H1 (cell line): Measurements from ENCODE around the gene RAP2A.

Experiments
- ATF3 ChIP-seq: IDR thresholded peaks from 2 replicates; pipeline ENCODE4 v1.6.1; 2011; ENCODE audit warnings: low read depth, mild to moderate bottlenecking, low read length; ENCODE audit not compliant: insufficient read depth
- CBX8 ChIP-seq: fragments of 300-800, 300-1000 bp; sonication (generic); IDR thresholded peaks from 2 replicates; pipeline ENCODE4 v1.7.1; 2016; ENCODE audit warnings: low read depth, low read length, borderline replicate concordance
- CEBPB ChIP-seq: IDR thresholded peaks from 2 replicates; pipeline ENCODE4 v1.6.1; 2012; ENCODE audit warnings: low read depth, low read length
- CREB1 ChIP-seq: IDR thresholded peaks from 2 replicates; pipeline ENCODE4 v1.6.1; 2012; ENCODE audit warnings: inconsistent platforms
- CTCF ChIP-seq, 3 experiments: IDR thresholded peaks; 1 replicate in 2 of 3; 2 replicates in 1 of 3; pipeline versions ENCODE4 v1.5.1 to v1.6.1; 2011; ENCODE audit warnings: low read length in 3 of 3, mild to moderate bottlenecking in 3 of 3, inconsistent platforms in 2 of 3, low read depth in 1 of 3, moderate library complexity in 1 of 3; ENCODE audit not compliant: insufficient read depth in 1 of 3; ENCODE audit errors: control extremely low read depth in 1 of 3
- EP300 ChIP-seq, 2 experiments: IDR thresholded peaks; 1 replicate in 1 of 2; 2 replicates in 1 of 2; pipeline ENCODE4 v1.6.1; 2011 to 2012; ENCODE audit warnings: low read depth in 2 of 2, low read length in 2 of 2, mild to moderate bottlenecking in 2 of 2, borderline replicate concordance in 1 of 2, inconsistent platforms in 1 of 2, moderate library complexity in 1 of 2
- EZH2 ChIP-seq: fragments of 200-600 bp; sonication (generic); IDR thresholded peaks from 2 replicates; pipeline ENCODE4 v1.7.1; 2012; ENCODE audit warnings: low read depth, mild to moderate bottlenecking, moderate library complexity, low read length, inconsistent platforms; ENCODE audit not compliant: severe bottlenecking
- POLR2A ChIP-seq, 2 experiments: IDR thresholded peaks; 1 replicate in 1 of 2; 2 replicates in 1 of 2; pipeline ENCODE4 v1.6.1; 2011; ENCODE audit warnings: low read depth in 2 of 2, low read length in 2 of 2, mild to moderate bottlenecking in 2 of 2; ENCODE audit errors: control extremely low read depth in 1 of 2
- SAP30 ChIP-seq: fragments of 300-600 bp; sonication (generic); IDR thresholded peaks from 2 replicates; pipeline ENCODE4 v1.7.1; 2012; ENCODE audit warnings: low read length, moderate library complexity, mild to moderate bottlenecking, inconsistent platforms; ENCODE audit not compliant: insufficient read depth, insufficient replicate concordance
- SIN3A ChIP-seq, 2 experiments: IDR thresholded peaks in 1 of 2; conservative IDR thresholded peaks in 1 of 2; 2 replicates each; pipeline ENCODE4 v1.6.1; 2011 to 2012; ENCODE audit warnings: low read length in 2 of 2, improper control_type of control experiment in 1 of 2, low read depth in 1 of 2, mild to moderate bottlenecking in 1 of 2

GRCh38 chr13:97388373-97388772 is 45.6 kb upstream of the RAP2A start:
- no peak for TF ChIP-seq CTCF (IDR thresholded peaks at IDR 0.05; ENCODE audit: control extremely low read depth in 1 of 3, insufficient read depth in 1 of 3, low read depth in 1 of 3, low read length in 3 of 3)
- TF ChIP-seq ATF3: no peak
- no peak for TF ChIP-seq SAP30
- no peak for TF ChIP-seq POLR2A (IDR thresholded peaks at IDR 0.05; ENCODE audit: control extremely low read depth in 1 of 2, low read depth in 2 of 2, low read length in 2 of 2)
- TF ChIP-seq SIN3A (conservative IDR thresholded peaks at IDR 0.05 in 1 of 2, IDR thresholded peaks at IDR 0.05 in 1 of 2; ENCODE audit: low read depth in 1 of 2, low read length in 2 of 2): no peak
- TF ChIP-seq EZH2: no peak
- TF ChIP-seq CREB1: no peak
- TF ChIP-seq CEBPB: no peak
- TF ChIP-seq EP300 (IDR thresholded peaks at IDR 0.05; ENCODE audit: borderline replicate concordance in 1 of 2, low read depth in 2 of 2, low read length in 2 of 2): no peak
- TF ChIP-seq CBX8: no peak
